Testis (tissue), 2 donors: ENCODE data around the gene SMU1.

Source experiments
- CTCF ChIP-seq, 3 experiments: fragments of 450-650 bp in 2 of 3; fragments of 200-600 bp in 1 of 3; sonication (generic) in 1 of 3; IDR thresholded peaks; one replicate each; pipeline ENCODE4 v1.5.1; 2016 to 2019; ENCODE audit warnings: antibody characterized with exemption in 3 of 3, mild to moderate bottlenecking in 2 of 3, moderate library complexity in 1 of 3
- POLR2A ChIP-seq: fragments of 450-650 bp; IDR thresholded peaks from one replicate; pipeline ENCODE4 v1.6.1; 2017; ENCODE audit warnings: antibody characterized with exemption, mild to moderate bottlenecking, moderate library complexity

DNA sequence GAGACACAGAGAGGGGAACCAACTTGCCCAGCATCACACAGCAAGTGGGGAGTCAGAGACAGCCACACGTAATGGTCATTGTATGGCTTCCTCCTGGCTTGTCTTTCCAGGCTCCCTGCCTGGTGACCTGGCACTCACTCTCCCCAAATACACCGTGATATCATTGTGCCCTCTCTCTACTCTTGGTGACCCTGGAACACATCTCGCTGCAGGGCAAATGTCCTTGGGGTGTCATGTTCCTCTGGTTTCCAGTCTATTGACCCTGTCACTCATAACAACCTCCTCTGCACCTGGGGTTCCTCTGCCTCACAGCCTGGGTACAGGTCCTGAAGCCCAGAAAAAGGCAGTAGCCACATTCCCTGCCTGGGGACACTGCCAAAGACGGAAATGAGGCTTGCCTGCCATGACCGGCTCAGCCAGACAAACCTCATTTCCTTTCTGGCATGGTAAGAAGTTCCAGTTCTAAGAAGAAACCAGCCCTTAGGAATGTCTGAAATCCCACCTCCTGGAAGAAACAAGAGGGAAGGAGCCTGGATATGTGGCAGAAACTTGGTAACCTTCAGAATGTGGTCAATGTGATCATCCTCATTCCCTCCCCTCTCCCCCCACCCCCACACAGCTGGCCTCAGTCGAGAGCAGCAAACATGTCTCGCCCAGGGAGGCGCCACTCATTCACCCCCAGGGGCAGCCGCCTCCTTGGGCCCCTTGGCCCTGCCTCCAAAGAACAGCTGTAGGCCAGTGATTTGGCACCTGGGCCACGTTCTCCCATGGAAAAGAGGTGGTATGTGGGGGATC is 30.6 kb upstream of the SMU1 start:
- TF ChIP-seq CTCF (IDR thresholded peaks at IDR 0.05) = no peak
- TF ChIP-seq POLR2A = no peak
